Caco-2 (cell line): ENCODE data around the gene VSX2. TPM values are rescaled to one million over a fixed set of nuclear protein-coding genes. Genes with fewer than 3 reads are reported as not detected.
A peak's percentile ranks its signal among the peaks of the same experiment; 100 is the strongest.

Source experiments
- BruUV-seq: library from RNA; stranded (reverse); fragments of 400-500 nt; replicated peaks from 2 replicates; lab custom pipeline; 2021; lab: Mats Ljungman, UMichigan
- CTCF ChIA-PET: fragments of 300-600 bp; sonication (Branson Sonifier 250); formaldehyde crosslinking; loops from one replicate; lab custom pipeline; 2022; ENCODE audit warnings: antibody characterized with exemption; lab: Charles Lee
- POLR2A ChIA-PET: fragments of 300-600 bp; sonication (Branson Sonifier 250); formaldehyde crosslinking; loops from one replicate; lab custom pipeline; 2022; ENCODE audit warnings: antibody characterized with exemption; lab: Charles Lee
- DNase-seq, 2 experiments: peaks; one replicate each; pipeline versions ENCODE4 v3.0.0 to v3.0.0-alpha.2; 2020 to 2022
- H3K27me3 ChIP-seq: replicated peaks from 2 replicates; pipeline ENCODE4 v1.6.0; 2011; ENCODE audit warnings: low read length; ENCODE audit not compliant: control insufficient read depth, insufficient read depth
- H3K36me3 ChIP-seq: 2 replicates; pipeline ENCODE4 v1.5.1; 2011; ENCODE audit warnings: low read length; ENCODE audit not compliant: control insufficient read depth, insufficient read depth
- H3K4me1 ChIP-seq: fragments of 250-450 bp; sonication (Bioruptor Pico); 2 replicates; pipeline ENCODE4 v1.5.1; 2020; ENCODE audit warnings: mild to moderate bottlenecking
- H3K4me3 ChIP-seq: 2 replicates; pipeline ENCODE4 v1.5.1; 2011; ENCODE audit warnings: low read depth, mild to moderate bottlenecking, control low read depth, low read length
- H3K9me3 ChIP-seq: fragments of 250-450 bp; sonication (Bioruptor Pico); 2 replicates; pipeline ENCODE4 v1.5.1; 2020; ENCODE audit warnings: mild to moderate bottlenecking, moderate library complexity
- H3K27ac Mint-ChIP-seq: one replicate; pipeline ENCODE4 v1.8.0; 2022; ENCODE audit warnings: mixed read lengths; ENCODE audit not compliant: unreplicated experiment
- H3K27me3 Mint-ChIP-seq: one replicate; pipeline ENCODE4 v1.8.0; 2022; ENCODE audit warnings: mixed read lengths; ENCODE audit not compliant: insufficient read depth, unreplicated experiment
- H3K36me3 Mint-ChIP-seq: one replicate; pipeline ENCODE4 v1.8.0; 2022; ENCODE audit warnings: mild to moderate bottlenecking, mixed read lengths; ENCODE audit not compliant: insufficient read depth, unreplicated experiment
- H3K4me1 Mint-ChIP-seq: one replicate; pipeline ENCODE4 v1.8.0; 2022; ENCODE audit warnings: low read depth, mixed read lengths; ENCODE audit not compliant: unreplicated experiment
- H3K4me3 Mint-ChIP-seq: one replicate; pipeline ENCODE4 v1.8.0; 2022; ENCODE audit warnings: mild to moderate bottlenecking, moderate library complexity, mixed read lengths; ENCODE audit not compliant: unreplicated experiment
- H3K9me3 Mint-ChIP-seq: one replicate; pipeline ENCODE4 v1.8.0; 2022; ENCODE audit warnings: mixed read lengths; ENCODE audit not compliant: unreplicated experiment
- intact Hi-C: fragments of 100-400 bp; cut with micrococcal nuclease; formaldehyde crosslinking; loops from one replicate; pipeline ENCODE4 v1.10.0; 2022; ENCODE audit not compliant: unreplicated experiment
- total RNA-seq: library from RNA; stranded (reverse); gene quantifications from 2 replicates; pipeline ENCODE4 v1.2.3, GENCODE V29; 2022
- TF ChIP-seq, protein P1 (sequence below), 2 experiments: fragments of 200-600 bp in 1 of 2; IDR thresholded peaks; 1 replicate in 1 of 2; 2 replicates in 1 of 2; pipeline versions ENCODE4 v1.5.1 to v1.8.0; 2011 to 2022; ENCODE audit warnings: antibody characterized with exemption in 1 of 2, control low read depth in 1 of 2, inconsistent platforms in 1 of 2, low read depth in 1 of 2, low read length in 1 of 2, mild to moderate bottlenecking in 1 of 2, moderate library complexity in 1 of 2; ENCODE audit not compliant: insufficient read depth in 1 of 2, severe bottlenecking in 1 of 2, unreplicated experiment in 1 of 2

The VSX2 gene
- total RNA-seq, 1 experiment from 2014 or later: not detected

DNA sequence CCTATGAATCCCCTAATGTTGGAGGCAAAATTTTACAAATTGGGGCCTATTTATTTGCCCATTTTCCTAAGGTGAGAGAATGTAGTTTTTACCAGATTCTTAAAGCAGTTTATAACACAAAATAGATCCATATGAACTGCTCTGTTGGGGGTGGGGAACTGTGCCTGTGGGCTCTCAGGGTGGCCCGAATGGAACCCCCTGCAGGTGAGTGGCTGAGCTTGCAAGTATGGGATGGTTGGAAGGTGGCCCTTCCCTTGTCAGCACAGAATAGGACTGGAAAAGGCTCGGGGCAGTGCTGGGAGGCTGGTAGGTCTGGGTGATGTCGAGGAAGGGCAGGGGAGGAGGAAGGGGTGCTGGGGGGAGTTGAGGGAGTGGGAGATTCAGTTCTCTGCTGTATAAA lies 4.9 kb downstream of the VSX2 start:
- POLR2A ChIA-PET: no interaction called here
- no peaks in the 10 kb centered on the region; the same call in 1 of the 2 replicates for H3K27me3 ChIP-seq
- H3K4me1 Mint-ChIP-seq: no peaks in the 10 kb centered on the region

DNA sequence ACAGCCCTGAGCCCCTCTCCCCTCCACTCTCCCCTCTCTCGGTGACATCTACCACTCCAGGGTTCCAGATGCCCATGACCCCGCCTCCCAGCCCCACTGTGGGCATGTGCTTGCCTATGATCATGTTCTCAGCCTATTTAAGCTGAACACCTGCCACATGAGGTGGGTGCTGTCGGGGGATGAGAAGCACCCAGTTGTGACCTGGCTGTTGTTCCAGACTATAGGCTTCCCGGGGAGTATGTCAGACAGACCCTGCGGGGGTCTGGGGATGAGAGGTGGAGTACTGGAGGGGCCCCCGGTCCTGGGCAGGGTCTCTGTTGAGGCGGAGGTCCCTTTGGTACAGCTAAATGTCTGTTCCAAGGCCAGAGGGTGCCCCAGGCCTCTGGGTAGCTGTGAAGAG lies 6.0 kb downstream of the VSX2 start:
- H3K4me3 ChIP-seq: no peak overlapping the region
- H3K36me3 Mint-ChIP-seq: no peaks in the 10 kb centered on the region
- H3K9me3 ChIP-seq: no peaks in the 10 kb centered on the region
- DNase-seq: no peak
- H3K27ac Mint-ChIP-seq: no peak overlapping the region
- no peaks in the 10 kb centered on the region for H3K36me3 ChIP-seq
- BruUV-seq: no TSS peak
- peaks cover 7% of the 10 kb centered on the region for H3K4me1 Mint-ChIP-seq
- no peaks in the 10 kb centered on the region; the same call in 1 of the 2 replicates for H3K27me3 ChIP-seq
- peaks cover 24% of the 10 kb centered on the region for H3K27me3 Mint-ChIP-seq
- H3K4me3 Mint-ChIP-seq: no peak overlapping the region
- CTCF ChIA-PET: no interaction called here
- no peaks in the 10 kb centered on the region for H3K9me3 Mint-ChIP-seq
- H3K4me1 ChIP-seq: no peaks in the 10 kb centered on the region
- POLR2A ChIA-PET: no interaction called here
- TF ChIP-seq, protein P1, sequence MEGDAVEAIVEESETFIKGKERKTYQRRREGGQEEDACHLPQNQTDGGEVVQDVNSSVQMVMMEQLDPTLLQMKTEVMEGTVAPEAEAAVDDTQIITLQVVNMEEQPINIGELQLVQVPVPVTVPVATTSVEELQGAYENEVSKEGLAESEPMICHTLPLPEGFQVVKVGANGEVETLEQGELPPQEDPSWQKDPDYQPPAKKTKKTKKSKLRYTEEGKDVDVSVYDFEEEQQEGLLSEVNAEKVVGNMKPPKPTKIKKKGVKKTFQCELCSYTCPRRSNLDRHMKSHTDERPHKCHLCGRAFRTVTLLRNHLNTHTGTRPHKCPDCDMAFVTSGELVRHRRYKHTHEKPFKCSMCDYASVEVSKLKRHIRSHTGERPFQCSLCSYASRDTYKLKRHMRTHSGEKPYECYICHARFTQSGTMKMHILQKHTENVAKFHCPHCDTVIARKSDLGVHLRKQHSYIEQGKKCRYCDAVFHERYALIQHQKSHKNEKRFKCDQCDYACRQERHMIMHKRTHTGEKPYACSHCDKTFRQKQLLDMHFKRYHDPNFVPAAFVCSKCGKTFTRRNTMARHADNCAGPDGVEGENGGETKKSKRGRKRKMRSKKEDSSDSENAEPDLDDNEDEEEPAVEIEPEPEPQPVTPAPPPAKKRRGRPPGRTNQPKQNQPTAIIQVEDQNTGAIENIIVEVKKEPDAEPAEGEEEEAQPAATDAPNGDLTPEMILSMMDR (IDR thresholded peaks at IDR 0.05; ENCODE audit: insufficient read depth in 1 of 2, low read depth in 1 of 2, low read length in 1 of 2, severe bottlenecking in 1 of 2, unreplicated experiment in 1 of 2): no peak
- intact Hi-C loops: no loop called here

More for the DNA sequence above, 4.9 kb downstream of the VSX2 start:
- H3K27ac Mint-ChIP-seq: no peak overlapping the region
- no peaks in the 10 kb centered on the region for H3K36me3 ChIP-seq
- no peaks in the 10 kb centered on the region for H3K4me1 ChIP-seq
- no peak overlapping the region for H3K4me3 Mint-ChIP-seq
- TF ChIP-seq, protein P1 (IDR thresholded peaks at IDR 0.05; ENCODE audit: insufficient read depth in 1 of 2, low read depth in 1 of 2, low read length in 1 of 2, severe bottlenecking in 1 of 2, unreplicated experiment in 1 of 2): peak in 1 of 2 experiments; percentile 36
- no peaks in the 10 kb centered on the region for H3K36me3 Mint-ChIP-seq
- peaks cover 26% of the 10 kb centered on the region for H3K27me3 Mint-ChIP-seq
- no TSS peak for BruUV-seq
- CTCF ChIA-PET: interaction anchor here (1.2 kb wide), 1 partner anchor 10 kb away, joined by 3 read pairs; no protein-coding TSS in a partner anchor
- no peak overlapping the region for H3K4me3 ChIP-seq
- H3K9me3 ChIP-seq: no peaks in the 10 kb centered on the region
- intact Hi-C loops: no loop called here
- no peaks in the 10 kb centered on the region for H3K9me3 Mint-ChIP-seq
- peak in 1 of 2 experiments; percentile 44 for DNase-seq

DNA sequence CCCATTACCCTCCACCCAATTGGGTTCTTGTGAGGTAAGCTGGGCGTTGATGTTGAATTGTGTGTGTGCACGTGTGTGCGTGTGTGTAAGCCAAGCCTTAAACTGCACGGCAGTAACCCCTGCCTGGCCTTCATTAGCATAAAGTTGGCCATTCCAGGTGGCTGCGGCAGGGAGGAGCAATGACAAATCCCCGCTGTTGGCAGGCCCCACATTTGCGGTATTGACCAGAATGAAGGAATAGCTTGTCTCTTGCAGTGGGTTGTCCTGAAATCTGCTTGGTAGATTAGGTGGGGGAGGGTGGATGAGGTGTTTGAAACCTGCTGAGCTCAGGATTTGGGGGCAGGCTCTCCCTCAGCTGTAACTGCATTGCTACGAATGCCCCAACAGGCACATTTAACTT lies 7.3 kb downstream of the VSX2 start:
- POLR2A ChIA-PET: no interaction called here
- H3K4me3 ChIP-seq: no peak overlapping the region
- CTCF ChIA-PET: interaction anchor here (0.6 kb wide), 2 partner anchors 20 to 57 kb away, joined by 3 to 6 read pairs; no protein-coding TSS in a partner anchor
- no peaks in the 10 kb centered on the region; the same call in 1 of the 2 replicates for H3K27me3 ChIP-seq
- intact Hi-C loops: no loop called here
- Mint-ChIP-seq H3K27me3 (peaks cover 22% of the 10 kb centered on the region), H3K9me3 (no peaks in the 10 kb centered on the region), H3K27ac (no peak overlapping the region), H3K4me1 (peaks cover 9% of the 10 kb centered on the region), H3K36me3 (no peaks in the 10 kb centered on the region), H3K4me3 (no peak overlapping the region)
- DNase-seq: no peak
- H3K9me3 ChIP-seq: no peaks in the 10 kb centered on the region
- BruUV-seq: no TSS peak
- TF ChIP-seq, protein P1 (IDR thresholded peaks at IDR 0.05; ENCODE audit: insufficient read depth in 1 of 2, low read depth in 1 of 2, low read length in 1 of 2, severe bottlenecking in 1 of 2, unreplicated experiment in 1 of 2): no peak
- H3K4me1 ChIP-seq: no peaks in the 10 kb centered on the region
- no peaks in the 10 kb centered on the region for H3K36me3 ChIP-seq
